ENCODE measurements around the gene MACROH2A2. TPM values are rescaled to one million over a fixed set of nuclear protein-coding genes. Genes with fewer than 3 reads are reported as not detected.
A peak's percentile ranks its signal among the peaks of the same experiment; 100 is the strongest.

Gene MACROH2A2
- total and polyA plus RNA-seq, 2 donors from 2014 or later: 16.8 to 21.7 TPM

- Histone ChIP-seq H3K36me3 (ENCODE audit: control insufficient read depth in 2 of 3, insufficient read depth in 3 of 3, low read length in 3 of 3) (no peaks in the 10 kb centered on the region), H3K4me3 (ENCODE audit: low read length in 3 of 3) (no peak overlapping the region), H3K9ac (ENCODE audit: low read length in 3 of 3) (no peak overlapping the region), H3K27me3 (ENCODE audit: control insufficient read depth, insufficient read depth, low read length) (no peaks in the 10 kb centered on the region), H3K27ac (ENCODE audit: low read depth in 2 of 2, low read length in 2 of 2) (no peak overlapping the region), H3K9me3 (ENCODE audit: control insufficient read depth in 2 of 3, insufficient read depth in 1 of 3, low read length in 3 of 3) (no peaks in the 10 kb centered on the region), H3K4me1 (ENCODE audit: control insufficient read depth in 2 of 3, insufficient read depth in 2 of 3, low read depth in 1 of 3, low read length in 3 of 3) (no peaks in the 10 kb centered on the region)
- TF ChIP-seq CTCF (IDR thresholded peaks at IDR 0.05; ENCODE audit: borderline replicate concordance, extremely low read depth, insufficient read depth): no peak
- intact Hi-C loops (cut with DNase I): no loop called here
- DNase-seq (no peak), FAIRE-seq (no peak)
Observed at GRCh38 chr10:70048030-70048723, 4.5 kb upstream of the MACROH2A2 start.

DNA sequence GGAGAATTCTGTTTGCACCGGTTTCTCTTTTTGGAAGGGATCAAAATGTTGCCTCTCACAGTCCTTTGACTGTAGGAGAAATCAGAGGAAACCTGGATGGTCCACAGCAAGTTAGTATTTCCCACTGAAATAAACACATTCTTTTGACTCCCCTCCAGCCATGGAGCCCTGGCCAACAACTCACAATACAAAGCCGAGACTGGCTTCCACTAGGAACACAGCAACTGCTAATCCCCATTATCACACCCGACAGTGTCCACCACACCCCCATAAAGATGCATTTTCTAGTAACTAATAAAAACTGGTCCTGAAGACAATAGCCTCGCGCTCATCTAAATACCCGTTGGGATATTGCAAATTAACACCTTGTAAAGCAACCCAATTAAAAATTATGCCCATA lies 798 bp upstream of the MACROH2A2 start:
- no peaks in the 10 kb centered on the region for H3K9me3 ChIP-seq (ENCODE audit: control insufficient read depth in 2 of 3, insufficient read depth in 1 of 3, low read length in 3 of 3)
- H3K9ac ChIP-seq (ENCODE audit: low read length in 3 of 3): peak overlapping the region in 1 of 3 donors; percentile 61
- H3K27me3 ChIP-seq (ENCODE audit: control insufficient read depth, insufficient read depth, low read length): no peaks in the 10 kb centered on the region
- FAIRE-seq (no peak), DNase-seq (no peak)
- H3K36me3 ChIP-seq (ENCODE audit: control insufficient read depth in 2 of 3, insufficient read depth in 3 of 3, low read length in 3 of 3): no peaks in the 10 kb centered on the region
- no peak overlapping the region for H3K27ac ChIP-seq (ENCODE audit: low read depth in 2 of 2, low read length in 2 of 2)
- H3K4me1 ChIP-seq (ENCODE audit: control insufficient read depth in 2 of 3, insufficient read depth in 2 of 3, low read depth in 1 of 3, low read length in 3 of 3): no peaks in the 10 kb centered on the region
- intact Hi-C loops (cut with DNase I): no loop called here
- no peak for TF ChIP-seq CTCF (IDR thresholded peaks at IDR 0.05; ENCODE audit: borderline replicate concordance, extremely low read depth, insufficient read depth)
- peak overlapping the region; percentile 68 to 72 (median 71) for H3K4me3 ChIP-seq (ENCODE audit: low read length in 3 of 3)

GRCh38 chr10:70053218-70053840 lies 683 bp downstream of the MACROH2A2 start:
- Histone ChIP-seq H3K4me3 (ENCODE audit: low read length in 3 of 3) (peak overlapping the region; percentile 68 to 72 (median 71)), H3K36me3 (ENCODE audit: control insufficient read depth in 2 of 3, insufficient read depth in 3 of 3, low read length in 3 of 3) (no peaks in the 10 kb centered on the region), H3K27me3 (ENCODE audit: control insufficient read depth, insufficient read depth, low read length) (no peaks in the 10 kb centered on the region), H3K4me1 (ENCODE audit: control insufficient read depth in 2 of 3, insufficient read depth in 2 of 3, low read depth in 1 of 3, low read length in 3 of 3) (peaks cover 0 to 4% (median 0%) of the 10 kb centered on the region in 3 donors), H3K27ac (ENCODE audit: low read depth in 2 of 2, low read length in 2 of 2) (peak overlapping the region; percentile 1 to 17), H3K9me3 (ENCODE audit: control insufficient read depth in 2 of 3, insufficient read depth in 1 of 3, low read length in 3 of 3) (no peaks in the 10 kb centered on the region), H3K9ac (ENCODE audit: low read length in 3 of 3) (peak overlapping the region; percentile 61 to 72 (median 66))
- FAIRE-seq: no peak
- intact Hi-C loops (cut with DNase I): no loop called here
- no peak for TF ChIP-seq CTCF (IDR thresholded peaks at IDR 0.05; ENCODE audit: borderline replicate concordance, extremely low read depth, insufficient read depth)
- DNase-seq: peak in 4 of 5 donors; percentile 53 to 79 (median 66)
